ENCODE data around the gene STK32B. TPM values are rescaled to one million over a fixed set of nuclear protein-coding genes. Genes with fewer than 3 reads are reported as not detected.

Gene STK32B
- total and polyA plus RNA-seq, 9 of the 15 experiments (the other 6 are each of a cell fraction or from before 2014, with no cell fraction given) = 0.03 to 0.20 (median 0.07) TPM; not detected in 2

DNA sequence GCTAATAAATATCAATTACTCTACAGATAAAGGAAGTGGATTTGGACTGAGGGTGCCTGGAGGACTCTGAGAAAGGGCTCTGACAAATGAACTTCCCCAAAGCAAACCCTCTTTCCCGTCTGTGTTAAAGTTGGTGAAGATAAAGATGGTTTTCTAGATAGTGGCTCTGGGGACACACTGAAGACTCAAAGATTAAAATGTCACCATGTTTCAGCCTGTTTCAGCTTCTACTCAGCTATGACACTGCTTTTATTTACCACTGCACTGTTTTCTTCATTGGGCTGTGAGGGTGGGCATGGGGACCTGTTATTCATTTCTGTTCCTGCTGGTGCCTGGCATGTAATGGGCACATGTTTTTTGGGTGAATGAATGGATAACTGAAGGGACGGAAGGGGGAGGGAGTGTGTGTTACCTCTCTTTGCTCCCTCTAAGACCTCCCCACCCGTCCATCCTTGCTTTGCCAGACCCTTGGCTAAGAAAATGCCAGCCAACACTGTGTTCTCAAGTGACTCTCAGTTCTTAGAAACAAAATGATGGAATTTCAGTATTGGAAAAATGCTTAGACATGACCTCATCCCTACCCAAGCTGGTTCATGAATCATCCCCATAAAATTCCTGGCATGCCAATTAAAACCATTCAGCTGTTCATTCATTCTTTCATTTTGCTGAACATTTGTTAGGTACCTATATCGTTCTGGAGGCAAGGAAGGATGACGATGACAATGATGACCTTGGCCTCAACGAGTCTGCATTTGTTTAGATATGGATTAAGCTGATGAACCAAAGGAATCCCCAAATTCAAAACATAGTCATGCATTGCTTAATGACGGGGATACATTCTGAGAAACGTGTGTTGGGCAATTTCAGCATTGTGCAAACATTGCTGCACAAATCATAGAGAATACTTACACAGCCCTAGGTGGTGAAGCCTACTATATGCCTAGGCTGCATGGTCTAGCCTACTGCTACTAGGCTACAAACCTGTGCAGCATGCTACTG, 13.4 kb upstream of the STK32B start (continued):
- TF ChIP-seq, protein P1, sequence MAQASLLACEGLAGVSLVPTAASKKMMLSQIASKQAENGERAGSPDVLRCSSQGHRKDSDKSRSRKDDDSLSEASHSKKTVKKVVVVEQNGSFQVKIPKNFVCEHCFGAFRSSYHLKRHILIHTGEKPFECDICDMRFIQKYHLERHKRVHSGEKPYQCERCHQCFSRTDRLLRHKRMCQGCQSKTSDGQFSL (CRISPR knock-in tag; IDR thresholded peaks at IDR 0.05) = no peak
- TF ChIP-seq, protein P1 (tag; IDR thresholded peaks at IDR 0.05) = no peak
- TF ChIP-seq SNRNP70 (optimal IDR thresholded peaks at IDR 0.05; ENCODE audit: low read depth, low read length) = no peak
- no peak for TF ChIP-seq CREB1 (IDR thresholded peaks at IDR 0.05)
- no peak for TF ChIP-seq CREB1 (CRISPR knock-in tag; IDR thresholded peaks at IDR 0.05)
- TF ChIP-seq GTF2F1 (IDR thresholded peaks at IDR 0.05; ENCODE audit: low read depth, low read length) = no peak
- no peak for TF ChIP-seq MYC (IDR thresholded peaks at IDR 0.05; ENCODE audit: low read depth, low read length)
- no peak for TF ChIP-seq MYC (CRISPR knock-in tag; IDR thresholded peaks at IDR 0.05; ENCODE audit: borderline replicate concordance, low read depth)
- 0 out of 2 replicates have a peak, but pooled peaks have one; percentile 6 for TF ChIP-seq JUN (IDR thresholded peaks at IDR 0.05; ENCODE audit: borderline replicate concordance, low read depth, low read length)
- no peak for TF ChIP-seq JUN (CRISPR knock-in tag; IDR thresholded peaks at IDR 0.05; ENCODE audit: borderline replicate concordance)
- TF ChIP-seq ZNF76 (CRISPR knock-in tag; IDR thresholded peaks at IDR 0.05; ENCODE audit: borderline replicate concordance) = no peak
- TF ChIP-seq REST (IDR thresholded peaks at IDR 0.05; ENCODE audit: borderline replicate concordance) = no peak
- TF ChIP-seq REST (CRISPR knock-in tag; IDR thresholded peaks at IDR 0.05; ENCODE audit: low read depth) = no peak
- no peak for TF ChIP-seq HLTF (IDR thresholded peaks at IDR 0.05)
- peak; percentile 27; the same call in 1 of the 2 replicates for TF ChIP-seq CEBPG (CRISPR knock-in tag; IDR thresholded peaks at IDR 0.05)
- TF ChIP-seq CEBPG (tag; conservative IDR thresholded peaks at IDR 0.05 in 1 of 2, IDR thresholded peaks at IDR 0.05 in 1 of 2) = peak; percentile 75 to 89
- TF ChIP-seq BRD4 (IDR thresholded peaks at IDR 0.05) = no peak
- TF ChIP-seq RHOXF2B (CRISPR knock-in tag; conservative IDR thresholded peaks at IDR 0.05) = no peak
- TF ChIP-seq KDM1A (IDR thresholded peaks at IDR 0.05) = peak; percentile 25 to 38; a peak in 2 of 4 replicates
- peak; percentile 54; the same call in 1 of the 2 replicates for TF ChIP-seq ZNF583 (CRISPR knock-in tag; IDR thresholded peaks at IDR 0.05)
- peak; percentile 79 for TF ChIP-seq MTA2 (IDR thresholded peaks at IDR 0.05; ENCODE audit: low read depth)
